ENCODE data around the gene HOPX.

HOPX gene

GRCh38 chr4:56650262-56651055, 30.6 kb downstream of the HOPX start:
- no peak for DNase-seq (ENCODE audit: insufficient read length, low spot score)
- TF ChIP-seq CTCF (IDR thresholded peaks at IDR 0.05; ENCODE audit: insufficient read depth, missing control alignments), result peak; percentile 9
- no peak for FAIRE-seq

GRCh38 chr4:56649445-56650261, 31.4 kb downstream of the HOPX start:
- FAIRE-seq, result no peak
- TF ChIP-seq CTCF (IDR thresholded peaks at IDR 0.05; ENCODE audit: insufficient read depth, missing control alignments), result no peak
- DNase-seq (ENCODE audit: insufficient read length, low spot score), result no peak

- no peak for TF ChIP-seq CTCF (IDR thresholded peaks at IDR 0.05; ENCODE audit: insufficient read depth, missing control alignments)
- FAIRE-seq, result no peak
- DNase-seq (ENCODE audit: insufficient read length, low spot score), result no peak
Measured at GRCh38 chr4:56648824-56649151, 32.3 kb downstream of the HOPX start.

GRCh38 chr4:56648021-56648823, 32.9 kb downstream of the HOPX start:
- no peak for TF ChIP-seq CTCF (IDR thresholded peaks at IDR 0.05; ENCODE audit: insufficient read depth, missing control alignments)
- FAIRE-seq (no peak), DNase-seq (ENCODE audit: insufficient read length, low spot score) (no peak)

GRCh38 chr4:56646341-56646740, 34.8 kb downstream of the HOPX start:
- FAIRE-seq (no peak), DNase-seq (ENCODE audit: insufficient read length, low spot score) (no peak)
- no peak for TF ChIP-seq CTCF (IDR thresholded peaks at IDR 0.05; ENCODE audit: insufficient read depth, missing control alignments)

- no peak for TF ChIP-seq CTCF (IDR thresholded peaks at IDR 0.05; ENCODE audit: insufficient read depth, missing control alignments)
- no peak for FAIRE-seq
Measured at GRCh38 chr4:56643596-56643995, 37.5 kb downstream of the HOPX start.

More at GRCh38 chr4:56643596-56643995, 37.5 kb downstream of the HOPX start:
- DNase-seq (ENCODE audit: insufficient read length, low spot score), result no peak

Measured in D721Med (cell line).